ENCODE results near the gene LDHAL6B.

GRCh38 chr15:59230531-59231055 lies 23.9 kb downstream of the LDHAL6B start:
- TF ChIP-seq CTCF (conservative IDR thresholded peaks at IDR 0.05 in 1 of 2, IDR thresholded peaks at IDR 0.05 in 1 of 2; ENCODE audit: low read depth in 1 of 2, low read length in 2 of 2) (no peak), EZH2 (IDR thresholded peaks at IDR 0.05; ENCODE audit: low read length, missing control alignments) (no peak)

Data from fibroblast of lung (primary cell).